OCI-LY1 (cell line): ENCODE data around the gene NR1I2.

Experiments
- H2AFZ ChIP-seq: fragments of 200-600 bp; sonication (generic), shearing (Covaris generic); 2 replicates; pipeline ENCODE4 v1.6.0; 2014; ENCODE audit warnings: antibody characterized with exemption, mild to moderate bottlenecking, low read length
- H3F3A ChIP-seq: fragments of 200-600 bp; sonication (generic), shearing (Covaris generic); 2 replicates; pipeline ENCODE4 v1.6.0; 2014; ENCODE audit warnings: mild to moderate bottlenecking, antibody characterized with exemption, low read length, moderate library complexity; ENCODE audit not compliant: insufficient read depth
- H3K27ac ChIP-seq: fragments of 200-600 bp; sonication (generic); 2 replicates; pipeline ENCODE4 v1.5.1; 2014; ENCODE audit warnings: low read length, mixed run types, mild to moderate bottlenecking, low read depth; ENCODE audit not compliant: poor library complexity, severe bottlenecking
- H3K27me3 ChIP-seq: fragments of 200-600 bp; sonication (generic); 2 replicates; pipeline ENCODE4 v1.6.0; 2014; ENCODE audit warnings: antibody characterized with exemption, mild to moderate bottlenecking, low read length, moderate library complexity; ENCODE audit not compliant: insufficient read depth
- H3K36me3 ChIP-seq: fragments of 200-600 bp; sonication (generic); 2 replicates; pipeline ENCODE4 v1.6.1; 2014; ENCODE audit warnings: mild to moderate bottlenecking, antibody characterized with exemption, low read length, moderate library complexity, mixed read lengths; ENCODE audit not compliant: insufficient read depth
- H3K4me1 ChIP-seq: fragments of 200-600 bp; sonication (generic); 2 replicates; pipeline ENCODE4 v1.5.1; 2014; ENCODE audit warnings: mild to moderate bottlenecking, low read length, moderate library complexity; ENCODE audit not compliant: insufficient read depth, severe bottlenecking
- H3K4me2 ChIP-seq: fragments of 200-600 bp; sonication (generic), shearing (Covaris generic); 2 replicates; pipeline ENCODE4 v1.6.1; 2014; ENCODE audit warnings: low read length
- H3K4me3 ChIP-seq: fragments of 200-600 bp; sonication (generic); 2 replicates; pipeline ENCODE4 v1.5.1; 2014; ENCODE audit warnings: low read length, low read depth, mild to moderate bottlenecking, mixed read lengths; ENCODE audit not compliant: poor library complexity, severe bottlenecking
- H3K79me2 ChIP-seq: fragments of 200-600 bp; shearing (Covaris generic); 2 replicates; pipeline ENCODE4 v1.6.1; 2016; ENCODE audit warnings: mixed run types, low read length, mixed read lengths; ENCODE audit not compliant: insufficient read depth
- H3K9ac ChIP-seq: fragments of 200-600 bp; sonication (generic), shearing (Covaris generic); 2 replicates; pipeline ENCODE4 v1.6.1; 2014; ENCODE audit warnings: mild to moderate bottlenecking, low read length, mixed read lengths
- H3K9me2 ChIP-seq: fragments of 200-600 bp; sonication (generic), shearing (Covaris generic); 2 replicates; pipeline ENCODE4 v1.6.1; 2014; ENCODE audit warnings: low read depth, mild to moderate bottlenecking, low read length, mixed read lengths
- H3K9me3 ChIP-seq: fragments of 200-600 bp; shearing (Covaris generic); 2 replicates; pipeline ENCODE4 v1.6.1; 2014; ENCODE audit warnings: low read length, mixed read lengths
- H4K20me1 ChIP-seq: fragments of 200-600 bp; sonication (generic), shearing (Covaris generic); 2 replicates; pipeline ENCODE4 v1.6.0; 2016; ENCODE audit warnings: mild to moderate bottlenecking, low read length; ENCODE audit not compliant: insufficient read depth
- EZH2 ChIP-seq: fragments of 200-600 bp; sonication (generic), shearing (Covaris generic); IDR thresholded peaks from 2 replicates; pipeline ENCODE4 v1.8.0; 2017; ENCODE audit warnings: borderline replicate concordance, mixed run types, mild to moderate bottlenecking, antibody characterized with exemption, low read length, moderate library complexity, mixed read lengths
- TF ChIP-seq, protein P1 (sequence below): fragments of 200-600 bp; sonication (generic), shearing (Covaris generic); IDR thresholded peaks from 2 replicates; pipeline ENCODE4 v1.5.1; 2017; ENCODE audit warnings: mild to moderate bottlenecking, antibody characterized with exemption, low read length, moderate library complexity, mixed read lengths

The NR1I2 gene

DNA sequence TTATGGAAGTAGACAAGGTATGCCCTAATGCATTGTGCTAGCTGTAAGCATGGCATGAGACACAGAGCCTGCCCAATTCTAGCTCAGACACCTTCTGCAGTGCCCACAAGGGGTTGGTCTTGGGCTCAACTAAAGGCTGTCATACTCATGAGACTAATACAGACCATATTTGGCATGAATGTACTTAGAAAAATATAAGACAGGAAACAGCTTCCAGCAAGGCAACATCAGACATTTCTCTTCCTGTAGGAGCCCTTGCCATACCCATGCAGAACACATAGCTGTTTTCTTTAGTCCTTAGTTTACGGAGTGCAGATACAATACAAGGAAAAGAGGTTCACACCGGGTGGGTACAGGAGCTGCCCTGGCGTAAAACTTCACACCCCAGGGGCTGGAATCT is 30.5 kb upstream of the NR1I2 start:
- Histone ChIP-seq H3F3A (no peaks in the 10 kb centered on the region), H3K9ac (no peak overlapping the region), H3K79me2 (no peaks in the 10 kb centered on the region), H3K4me2 (no peak overlapping the region), H3K27ac (no peak overlapping the region), H3K36me3 (no peaks in the 10 kb centered on the region), H3K4me3 (no peak overlapping the region), H3K9me3 (no peaks in the 10 kb centered on the region), H4K20me1 (no peaks in the 10 kb centered on the region), H3K27me3 (no peaks in the 10 kb centered on the region), H3K4me1 (no peaks in the 10 kb centered on the region), H2AFZ (no peak overlapping the region), H3K9me2 (no peaks in the 10 kb centered on the region)
- no peak for TF ChIP-seq EZH2
- TF ChIP-seq, protein P1, sequence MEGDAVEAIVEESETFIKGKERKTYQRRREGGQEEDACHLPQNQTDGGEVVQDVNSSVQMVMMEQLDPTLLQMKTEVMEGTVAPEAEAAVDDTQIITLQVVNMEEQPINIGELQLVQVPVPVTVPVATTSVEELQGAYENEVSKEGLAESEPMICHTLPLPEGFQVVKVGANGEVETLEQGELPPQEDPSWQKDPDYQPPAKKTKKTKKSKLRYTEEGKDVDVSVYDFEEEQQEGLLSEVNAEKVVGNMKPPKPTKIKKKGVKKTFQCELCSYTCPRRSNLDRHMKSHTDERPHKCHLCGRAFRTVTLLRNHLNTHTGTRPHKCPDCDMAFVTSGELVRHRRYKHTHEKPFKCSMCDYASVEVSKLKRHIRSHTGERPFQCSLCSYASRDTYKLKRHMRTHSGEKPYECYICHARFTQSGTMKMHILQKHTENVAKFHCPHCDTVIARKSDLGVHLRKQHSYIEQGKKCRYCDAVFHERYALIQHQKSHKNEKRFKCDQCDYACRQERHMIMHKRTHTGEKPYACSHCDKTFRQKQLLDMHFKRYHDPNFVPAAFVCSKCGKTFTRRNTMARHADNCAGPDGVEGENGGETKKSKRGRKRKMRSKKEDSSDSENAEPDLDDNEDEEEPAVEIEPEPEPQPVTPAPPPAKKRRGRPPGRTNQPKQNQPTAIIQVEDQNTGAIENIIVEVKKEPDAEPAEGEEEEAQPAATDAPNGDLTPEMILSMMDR, result no peak

DNA sequence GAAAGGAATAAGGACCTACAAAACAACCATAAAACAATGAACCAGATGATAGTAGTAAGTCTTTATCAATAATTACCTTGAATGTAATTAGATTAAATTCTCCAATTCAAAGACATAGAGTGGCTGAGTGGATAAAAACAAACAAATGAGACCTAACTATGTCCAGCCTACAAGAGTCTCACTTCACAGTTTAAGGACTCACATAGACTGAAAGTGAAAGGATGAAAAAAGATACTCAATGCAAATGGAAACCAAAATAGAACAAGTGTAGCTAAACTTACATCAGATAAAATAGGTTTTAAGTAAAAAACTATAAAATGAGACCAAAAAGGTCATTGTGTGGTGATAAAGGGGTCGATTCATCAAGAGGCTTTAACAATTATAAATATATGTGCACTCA is 21.9 kb upstream of the NR1I2 start:
- Histone ChIP-seq H3K9me2 (no peaks in the 10 kb centered on the region), H3F3A (no peaks in the 10 kb centered on the region), H4K20me1 (no peaks in the 10 kb centered on the region), H3K36me3 (no peaks in the 10 kb centered on the region), H3K4me2 (no peak overlapping the region), H3K4me1 (no peaks in the 10 kb centered on the region), H3K27me3 (no peaks in the 10 kb centered on the region), H2AFZ (no peak overlapping the region), H3K9me3 (no peaks in the 10 kb centered on the region), H3K79me2 (no peaks in the 10 kb centered on the region), H3K9ac (no peak overlapping the region), H3K4me3 (no peak overlapping the region), H3K27ac (no peak overlapping the region)
- TF ChIP-seq EZH2, result no peak
- TF ChIP-seq, protein P1, result no peak

DNA sequence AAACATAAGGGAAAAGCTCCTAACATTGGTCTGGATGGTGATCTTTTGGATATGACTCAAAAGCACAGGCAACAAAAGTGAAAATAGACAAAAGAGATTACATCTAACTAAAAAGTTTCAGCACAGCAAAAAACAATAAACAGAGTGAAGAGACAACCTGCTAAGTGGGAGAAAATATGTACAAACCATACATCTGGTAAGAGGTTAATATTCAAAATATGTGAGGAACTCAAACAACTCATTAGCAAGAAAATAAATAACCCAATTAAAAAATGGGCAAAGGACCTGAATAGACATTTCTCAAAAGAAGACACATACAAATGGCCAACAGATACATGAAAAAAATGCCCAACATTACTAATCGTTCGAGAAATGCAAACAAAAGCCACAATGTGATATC is 19.0 kb upstream of the NR1I2 start:
- Histone ChIP-seq H3K4me3 (no peak overlapping the region), H3K4me2 (no peak overlapping the region), H3K9me3 (no peaks in the 10 kb centered on the region), H2AFZ (no peak overlapping the region), H3K79me2 (no peaks in the 10 kb centered on the region), H3K27me3 (no peaks in the 10 kb centered on the region), H3K36me3 (no peaks in the 10 kb centered on the region), H3F3A (no peaks in the 10 kb centered on the region), H3K27ac (no peak overlapping the region), H3K4me1 (no peaks in the 10 kb centered on the region), H3K9ac (no peak overlapping the region), H4K20me1 (no peaks in the 10 kb centered on the region), H3K9me2 (no peaks in the 10 kb centered on the region)
- TF ChIP-seq EZH2, result no peak
- TF ChIP-seq, protein P1, result no peak
